Esophagus muscularis mucosa (tissue), 4 donors: ENCODE results near the gene EBF3. TPM values are rescaled to one million over a fixed set of nuclear protein-coding genes. Genes with fewer than 3 reads are reported as not detected.
A peak's percentile ranks its signal among the peaks of the same experiment; 100 is the strongest.

ENCODE experiments used
- DNase-seq: peaks from one replicate; pipeline ENCODE4 v3.0.0-alpha.2; 2017; ENCODE audit errors: extremely low spot score
- H3K27ac ChIP-seq, 4 donors: fragments of 200-600 bp; sonication (generic); replicated peaks in 1 of 4; 1 replicate in 3 of 4; 2 replicates in 1 of 4; pipeline ENCODE4 v1.5.1; 2016 to 2019; ENCODE audit warnings: mild to moderate bottlenecking in 1 of 4
- H3K27me3 ChIP-seq, 4 donors: fragments of 200-600 bp; sonication (generic); one replicate each; pipeline versions ENCODE4 v1.5.1 to v1.6.0; 2016 to 2019
- H3K36me3 ChIP-seq, 4 donors: fragments of 200-600 bp; sonication (generic); one replicate each; pipeline ENCODE4 v1.5.1; 2016 to 2019
- H3K4me1 ChIP-seq, 4 donors: fragments of 200-600 bp; sonication (generic); one replicate each; pipeline ENCODE4 v1.5.1; 2016 to 2019
- H3K4me3 ChIP-seq, 4 donors: fragments of 200-600 bp; sonication (generic); 1 replicate in 2 of 4; 2 replicates in 2 of 4; pipeline ENCODE4 v1.5.1; 2016 to 2019; ENCODE audit warnings: mild to moderate bottlenecking in 4 of 4, moderate library complexity in 1 of 4
- H3K9me3 ChIP-seq, 4 donors: fragments of 200-600 bp; sonication (generic); 1 replicate in 3 of 4; 2 replicates in 1 of 4; pipeline ENCODE4 v1.5.1; 2016 to 2019
- EP300 ChIP-seq: sonication (generic); formaldehyde crosslinking; IDR thresholded peaks from one replicate; pipeline ENCODE4 v1.6.1; 2017; ENCODE audit warnings: antibody characterized with exemption
- POLR2A ChIP-seq: fragments of 450-650 bp; IDR thresholded peaks from one replicate; pipeline ENCODE4 v1.6.1; 2017; ENCODE audit warnings: antibody characterized with exemption, moderate library complexity, mild to moderate bottlenecking, low read depth
- POLR2AphosphoS5 ChIP-seq, 2 donors: sonication (generic); formaldehyde crosslinking; IDR thresholded peaks; one replicate each; pipeline ENCODE4 v1.6.1; 2017; ENCODE audit warnings: antibody characterized with exemption in 2 of 2
- WGBS: methylation state at CpG from one replicate; pipeline ENCODE4 v1.1.5; 2018; 5-methylcytosine and 5-hydroxymethylcytosine counted together
- intact Hi-C: fragments of 100-400 bp; cut with DNase I; formaldehyde crosslinking; loops from one replicate; pipeline ENCODE4 v1.15.1; 2023
- total RNA-seq, 4 donors: library from RNA; depleted of rRNA; stranded (reverse); fragments of >200 nt; gene quantifications; one replicate each; pipeline versions ENCODE4 v1.1.0 to v1.2.1, GENCODE V29; 2016
- TF ChIP-seq, protein P1 (sequence below), 3 experiments: fragments of 200-600 bp in 2 of 3; fragments of 450-650 bp in 1 of 3; sonication (generic) in 2 of 3; IDR thresholded peaks; one replicate each; pipeline ENCODE4 v1.5.1; 2017 to 2019; ENCODE audit warnings: antibody characterized with exemption in 3 of 3, mild to moderate bottlenecking in 2 of 3, moderate library complexity in 1 of 3

Gene EBF3
- total RNA-seq, 4 donors from 2014 or later = 2.9 to 7.3 (median 5.2) TPM

- Histone ChIP-seq H3K4me3 (no peak overlapping the region), H3K27ac (no peak overlapping the region), H3K27me3 (peaks cover 0 to 58% (median 4%) of the 10 kb centered on the region in 4 donors), H3K4me1 (peaks cover 0 to 7% (median 0%) of the 10 kb centered on the region in 4 donors), H3K9me3 (peaks cover 0 to 15% (median 3%) of the 10 kb centered on the region in 4 donors), H3K36me3 (peaks cover 0 to 22% (median 0%) of the 10 kb centered on the region in 4 donors)
- intact Hi-C loops = no loop called here
- no peak for DNase-seq
- TF ChIP-seq, protein P1, sequence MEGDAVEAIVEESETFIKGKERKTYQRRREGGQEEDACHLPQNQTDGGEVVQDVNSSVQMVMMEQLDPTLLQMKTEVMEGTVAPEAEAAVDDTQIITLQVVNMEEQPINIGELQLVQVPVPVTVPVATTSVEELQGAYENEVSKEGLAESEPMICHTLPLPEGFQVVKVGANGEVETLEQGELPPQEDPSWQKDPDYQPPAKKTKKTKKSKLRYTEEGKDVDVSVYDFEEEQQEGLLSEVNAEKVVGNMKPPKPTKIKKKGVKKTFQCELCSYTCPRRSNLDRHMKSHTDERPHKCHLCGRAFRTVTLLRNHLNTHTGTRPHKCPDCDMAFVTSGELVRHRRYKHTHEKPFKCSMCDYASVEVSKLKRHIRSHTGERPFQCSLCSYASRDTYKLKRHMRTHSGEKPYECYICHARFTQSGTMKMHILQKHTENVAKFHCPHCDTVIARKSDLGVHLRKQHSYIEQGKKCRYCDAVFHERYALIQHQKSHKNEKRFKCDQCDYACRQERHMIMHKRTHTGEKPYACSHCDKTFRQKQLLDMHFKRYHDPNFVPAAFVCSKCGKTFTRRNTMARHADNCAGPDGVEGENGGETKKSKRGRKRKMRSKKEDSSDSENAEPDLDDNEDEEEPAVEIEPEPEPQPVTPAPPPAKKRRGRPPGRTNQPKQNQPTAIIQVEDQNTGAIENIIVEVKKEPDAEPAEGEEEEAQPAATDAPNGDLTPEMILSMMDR (IDR thresholded peaks at IDR 0.05) = peak in 2 of 3 experiments; percentile 13 to 32
- TF ChIP-seq POLR2A (no peak), EP300 (no peak), POLR2AphosphoS5 (IDR thresholded peaks at IDR 0.05) (no peak)
- 24% methylated on average over 2 of the region's 2 CpGs for WGBS
Measured at GRCh38 chr10:129853562-129853903, 110.5 kb downstream of the EBF3 start.

GRCh38 chr10:129852829-129853561 is 111.1 kb downstream of the EBF3 start:
- peaks cover 0 to 7% (median 0%) of the 10 kb centered on the region in 4 donors for H3K4me1 ChIP-seq
- peaks cover 0 to 22% (median 0%) of the 10 kb centered on the region in 4 donors for H3K36me3 ChIP-seq
- intact Hi-C loops = no loop called here
- peaks cover 0 to 15% (median 3%) of the 10 kb centered on the region in 4 donors for H3K9me3 ChIP-seq
- TF ChIP-seq POLR2A (no peak), EP300 (no peak), POLR2AphosphoS5 (IDR thresholded peaks at IDR 0.05) (no peak)
- TF ChIP-seq, protein P1 (IDR thresholded peaks at IDR 0.05) = no peak
- 34% methylated on average over 12 of the region's 13 CpGs for WGBS
- no peak overlapping the region for H3K4me3 ChIP-seq
- no peak for DNase-seq
- peaks cover 0 to 56% (median 4%) of the 10 kb centered on the region in 4 donors for H3K27me3 ChIP-seq
- no peak overlapping the region for H3K27ac ChIP-seq

DNA sequence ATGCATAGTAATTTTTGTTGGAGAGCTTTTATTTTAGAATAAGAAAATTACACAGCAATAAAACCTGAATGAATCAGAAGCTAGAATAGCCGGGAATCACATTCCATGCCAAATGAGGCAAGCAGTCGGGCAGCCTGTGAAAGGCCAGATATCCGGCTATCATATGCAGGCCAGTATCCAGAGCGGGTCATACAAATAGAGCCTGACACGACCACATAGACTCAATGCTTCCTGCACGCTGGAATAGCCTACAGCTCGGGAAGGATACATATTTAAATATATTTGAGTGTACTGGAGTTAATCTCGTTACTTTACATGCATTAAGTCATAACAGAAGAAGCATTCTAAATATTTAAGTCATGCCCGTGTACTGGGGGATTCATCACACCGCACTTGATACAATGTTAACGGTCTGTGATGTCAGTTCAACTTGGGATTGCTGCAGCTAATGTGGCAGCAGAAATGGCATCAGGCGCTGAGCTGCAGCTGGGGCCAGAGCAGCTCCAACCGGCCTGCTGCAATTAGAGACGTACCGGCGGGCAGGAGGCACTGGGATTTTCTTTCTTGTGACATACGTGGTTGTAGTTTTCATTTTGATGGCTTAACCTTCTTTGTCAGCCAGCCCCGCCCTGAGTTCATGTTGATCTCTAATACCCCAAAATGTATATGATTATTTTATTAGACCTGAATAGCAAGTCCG is 112.0 kb downstream of the EBF3 start:
- peaks cover 0 to 21% (median 0%) of the 10 kb centered on the region in 4 donors for H3K36me3 ChIP-seq
- intact Hi-C loops = no loop called here
- no peak for DNase-seq
- TF ChIP-seq EP300 (no peak), POLR2AphosphoS5 (IDR thresholded peaks at IDR 0.05) (no peak), POLR2A (no peak)
- TF ChIP-seq, protein P1 (IDR thresholded peaks at IDR 0.05) = no peak
- H3K27me3 ChIP-seq = peaks cover 0 to 49% (median 2%) of the 10 kb centered on the region in 4 donors
- peaks cover 0 to 14% (median 3%) of the 10 kb centered on the region in 4 donors for H3K9me3 ChIP-seq
- H3K27ac ChIP-seq = no peak overlapping the region
- H3K4me3 ChIP-seq = no peak overlapping the region
- 86% methylated on average over 19 of the region's 19 CpGs for WGBS
- peaks cover 0 to 7% (median 0%) of the 10 kb centered on the region in 4 donors for H3K4me1 ChIP-seq

- peaks cover 0 to 2% (median under 1%) of the 10 kb centered on the region in 4 donors for H3K9me3 ChIP-seq
- WGBS = 93% methylated on average over 10 of the region's 13 CpGs
- intact Hi-C loops = no loop called here
- no peak overlapping the region for H3K27ac ChIP-seq
- H3K4me1 ChIP-seq = peaks cover 0 to 7% (median 0%) of the 10 kb centered on the region in 4 donors
- no peak for DNase-seq
- peaks cover 0 to 18% (median 0%) of the 10 kb centered on the region in 4 donors for H3K36me3 ChIP-seq
- no peak for TF ChIP-seq EP300
- no peak for TF ChIP-seq POLR2AphosphoS5 (IDR thresholded peaks at IDR 0.05)
- TF ChIP-seq POLR2A = no peak
- TF ChIP-seq, protein P1 (IDR thresholded peaks at IDR 0.05) = no peak
- no peak overlapping the region for H3K4me3 ChIP-seq
- peaks cover 0 to 43% (median 2%) of the 10 kb centered on the region in 4 donors for H3K27me3 ChIP-seq
Measured at GRCh38 chr10:129850790-129851189, 113.3 kb downstream of the EBF3 start.
